A549 treated with CORT108297 at 1 μM for 4 hours (cell line): Measurements from ENCODE around the gene PLEKHF1. TPM values are rescaled to one million over a fixed set of nuclear protein-coding genes. Genes with fewer than 3 reads are reported as not detected.

ENCODE experiments used
- total RNA-seq: library from RNA; stranded (reverse); fragments of 200-300 nt; extraction: Qiagen RNA extraction; gene quantifications from 5 replicates; pipeline ENCODE4 v1.2.3, GENCODE V29; 2022

Gene PLEKHF1
- 7.0 to 11.4 TPM (median 10.5 TPM) in 5 replicates for total RNA-seq

GRCh38 chr19:29665215-29665825 lies at the start of gene PLEKHF1:
Gene PLEKHF1, plus strand, starts transcription at chr19:29665461. Its CDS starts 8,379 bp downstream, at chr19:29673840.

GRCh38 chr19:29714953-29715700 lies 49.9 kb downstream of the PLEKHF1 start, which contains the start of gene C19orf12:
Gene C19orf12, minus strand, starts transcription at chr19:29715261. Its CDS starts 6,848 bp downstream, at chr19:29708413.

Other genes with a start within 250 kb of the PLEKHF1 start
- 0.07 to 0.09 TPM in 2 of 5 replicates, not detected in the others for gene VSTM2B, start 139.5 kb upstream of the PLEKHF1 start, total RNA-seq
- gene POP4, start 59.2 kb upstream of the PLEKHF1 start, total RNA-seq: 181 to 245 TPM (median 195 TPM) in 5 replicates
- gene C19orf12, start 49.8 kb downstream of the PLEKHF1 start, total RNA-seq: 42.5 to 51.4 TPM (median 48.6 TPM) in 5 replicates
- gene CCNE1, start 146.5 kb downstream of the PLEKHF1 start, total RNA-seq: 22.9 to 26.6 TPM (median 25.2 TPM) in 5 replicates